RWPE2 (cell line): ENCODE measurements around the gene RNASEL.

Source experiments
- ATAC-seq: fragments of 200-7000 bp; cut with Tn5 transposase; 3 replicates; pipeline ENCODE4 v1.9.1; 2021; ENCODE audit warnings: low read depth
- DNase-seq: peaks from one replicate; pipeline ENCODE4 v3.0.0-alpha.2; 2020; ENCODE audit warnings: low spot score
- H3K27ac ChIP-seq: fragments of 450-650 bp; 2 replicates; pipeline ENCODE4 v1.5.1; 2017; ENCODE audit warnings: mild to moderate bottlenecking; ENCODE audit not compliant: poor library complexity, severe bottlenecking
- H3K27me3 ChIP-seq: fragments of 250-450 bp; sonication (Bioruptor Pico); 2 replicates; pipeline ENCODE4 v1.5.1; 2021; ENCODE audit warnings: mild to moderate bottlenecking, moderate library complexity; ENCODE audit not compliant: insufficient read depth, poor library complexity, severe bottlenecking
- H3K36me3 ChIP-seq: fragments of 250-450 bp; sonication (Bioruptor Pico); 2 replicates; pipeline ENCODE4 v1.5.1; 2020; ENCODE audit warnings: low read depth, mild to moderate bottlenecking, moderate library complexity
- H3K4me1 ChIP-seq: fragments of 250-450 bp; sonication (Bioruptor Pico); 2 replicates; pipeline ENCODE4 v1.5.1; 2021; ENCODE audit warnings: mild to moderate bottlenecking, moderate library complexity; ENCODE audit not compliant: insufficient read depth, poor library complexity, severe bottlenecking
- H3K4me3 ChIP-seq: fragments of 250-450 bp; sonication (Bioruptor Pico); 2 replicates; pipeline ENCODE4 v1.5.1; 2021; ENCODE audit warnings: mild to moderate bottlenecking, moderate library complexity; ENCODE audit not compliant: severe bottlenecking
- H3K9me3 ChIP-seq: fragments of 250-450 bp; sonication (Bioruptor Pico); 2 replicates; pipeline ENCODE4 v1.5.1; 2021; ENCODE audit warnings: mild to moderate bottlenecking, moderate library complexity; ENCODE audit not compliant: severe bottlenecking
- CTCF ChIP-seq: fragments of 450-650 bp; IDR thresholded peaks from one replicate; pipeline ENCODE4 v1.5.1; 2017; ENCODE audit warnings: mild to moderate bottlenecking, moderate library complexity; ENCODE audit not compliant: poor library complexity, severe bottlenecking

RNASEL gene

GRCh38 chr1:182574156-182574555 is 14.9 kb downstream of the RNASEL start:
- peaks cover 7% of the 10 kb centered on the region for H3K4me1 ChIP-seq
- no peaks in the 10 kb centered on the region for H3K27me3 ChIP-seq
- no peak overlapping the region for H3K4me3 ChIP-seq
- H3K9me3 ChIP-seq, result no peaks in the 10 kb centered on the region
- no peak for ATAC-seq
- TF ChIP-seq CTCF, result no peak
- no peak for DNase-seq
- no peak overlapping the region for H3K27ac ChIP-seq
- H3K36me3 ChIP-seq, result no peaks in the 10 kb centered on the region

- Histone ChIP-seq H3K4me1 (peaks cover under 1% of the 10 kb centered on the region), H3K36me3 (no peaks in the 10 kb centered on the region), H3K27me3 (peaks cover 4% of the 10 kb centered on the region), H3K4me3 (no peak overlapping the region), H3K27ac (no peak overlapping the region), H3K9me3 (no peaks in the 10 kb centered on the region)
- DNase-seq (no peak), ATAC-seq (no peak)
- no peak for TF ChIP-seq CTCF
Measured at GRCh38 chr1:182570611-182570970, 18.5 kb downstream of the RNASEL start.

- Histone ChIP-seq H3K9me3 (no peaks in the 10 kb centered on the region), H3K27me3 (peaks cover 4% of the 10 kb centered on the region), H3K27ac (no peak overlapping the region), H3K4me1 (no peaks in the 10 kb centered on the region), H3K4me3 (no peak overlapping the region), H3K36me3 (no peaks in the 10 kb centered on the region)
- no peak for TF ChIP-seq CTCF
- no peak for ATAC-seq
- DNase-seq, result no peak
Measured at GRCh38 chr1:182569939-182570610, 19.0 kb downstream of the RNASEL start.

- Histone ChIP-seq H3K36me3 (no peaks in the 10 kb centered on the region), H3K9me3 (no peaks in the 10 kb centered on the region), H3K4me1 (no peaks in the 10 kb centered on the region), H3K4me3 (no peak overlapping the region), H3K27ac (no peak overlapping the region), H3K27me3 (peaks cover 4% of the 10 kb centered on the region)
- ATAC-seq (no peak), DNase-seq (no peak)
- TF ChIP-seq CTCF, result no peak
Measured at GRCh38 chr1:182568647-182569284, 20.3 kb downstream of the RNASEL start.

GRCh38 chr1:182567629-182568028 is 21.4 kb downstream of the RNASEL start:
- no peak for DNase-seq
- Histone ChIP-seq H3K9me3 (no peaks in the 10 kb centered on the region), H3K27ac (no peak overlapping the region), H3K4me1 (no peaks in the 10 kb centered on the region), H3K27me3 (peaks cover 4% of the 10 kb centered on the region), H3K36me3 (no peaks in the 10 kb centered on the region), H3K4me3 (no peak overlapping the region)
- ATAC-seq, result no peak
- TF ChIP-seq CTCF, result no peak
